ENCODE measurements around the gene AOPEP. TPM values are rescaled to one million over a fixed set of nuclear protein-coding genes. Genes with fewer than 3 reads are reported as not detected.

AOPEP gene
- total RNA-seq, 1 donor from 2014 or later = 22.1 TPM

GRCh38 chr9:95084254-95084934 lies 357.9 kb downstream of the AOPEP start:
- no peaks in the 10 kb centered on the region for H3K9me3 Mint-ChIP-seq (ENCODE audit: unreplicated experiment)
- H3K4me3 Mint-ChIP-seq (ENCODE audit: unreplicated experiment) = no peak overlapping the region
- peaks cover 28% of the 10 kb centered on the region for H3K36me3 Mint-ChIP-seq (ENCODE audit: low read depth, unreplicated experiment)
- peaks cover 4% of the 10 kb centered on the region for H3K27me3 Mint-ChIP-seq (ENCODE audit: unreplicated experiment)
- no peaks in the 10 kb centered on the region for H3K4me1 Mint-ChIP-seq (ENCODE audit: unreplicated experiment)
- no peak overlapping the region for H3K27ac Mint-ChIP-seq (ENCODE audit: unreplicated experiment)
- DNase-seq (ENCODE audit: low spot score) = no peak
- TF ChIP-seq CTCF (IDR thresholded peaks at IDR 0.05; ENCODE audit: unreplicated experiment) = no peak

- TF ChIP-seq CTCF (IDR thresholded peaks at IDR 0.05; ENCODE audit: unreplicated experiment) = no peak
- no peak for DNase-seq (ENCODE audit: low spot score)
- Mint-ChIP-seq H3K27ac (ENCODE audit: unreplicated experiment) (no peak overlapping the region), H3K4me1 (ENCODE audit: unreplicated experiment) (no peaks in the 10 kb centered on the region), H3K9me3 (ENCODE audit: unreplicated experiment) (no peaks in the 10 kb centered on the region), H3K27me3 (ENCODE audit: unreplicated experiment) (peaks cover 4% of the 10 kb centered on the region), H3K4me3 (ENCODE audit: unreplicated experiment) (no peak overlapping the region), H3K36me3 (ENCODE audit: low read depth, unreplicated experiment) (peaks cover 28% of the 10 kb centered on the region)
Measured at GRCh38 chr9:95085036-95085770, 358.7 kb downstream of the AOPEP start.

- H3K27me3 Mint-ChIP-seq (ENCODE audit: unreplicated experiment) = peaks cover 3% of the 10 kb centered on the region
- H3K4me1 Mint-ChIP-seq (ENCODE audit: unreplicated experiment) = no peaks in the 10 kb centered on the region
- H3K36me3 Mint-ChIP-seq (ENCODE audit: low read depth, unreplicated experiment) = peaks cover 28% of the 10 kb centered on the region
- no peaks in the 10 kb centered on the region for H3K9me3 Mint-ChIP-seq (ENCODE audit: unreplicated experiment)
- DNase-seq (ENCODE audit: low spot score) = no peak
- H3K27ac Mint-ChIP-seq (ENCODE audit: unreplicated experiment) = no peak overlapping the region
- no peak for TF ChIP-seq CTCF (IDR thresholded peaks at IDR 0.05; ENCODE audit: unreplicated experiment)
- H3K4me3 Mint-ChIP-seq (ENCODE audit: unreplicated experiment) = no peak overlapping the region
Measured at GRCh38 chr9:95085861-95086563, 359.5 kb downstream of the AOPEP start.

GRCh38 chr9:95086564-95086955 lies 360.1 kb downstream of the AOPEP start:
- no peaks in the 10 kb centered on the region for H3K4me1 Mint-ChIP-seq (ENCODE audit: unreplicated experiment)
- H3K27me3 Mint-ChIP-seq (ENCODE audit: unreplicated experiment) = peaks cover 3% of the 10 kb centered on the region
- no peak for DNase-seq (ENCODE audit: low spot score)
- H3K36me3 Mint-ChIP-seq (ENCODE audit: low read depth, unreplicated experiment) = peaks cover 24% of the 10 kb centered on the region
- no peak overlapping the region for H3K27ac Mint-ChIP-seq (ENCODE audit: unreplicated experiment)
- no peak for TF ChIP-seq CTCF (IDR thresholded peaks at IDR 0.05; ENCODE audit: unreplicated experiment)
- H3K9me3 Mint-ChIP-seq (ENCODE audit: unreplicated experiment) = no peaks in the 10 kb centered on the region
- H3K4me3 Mint-ChIP-seq (ENCODE audit: unreplicated experiment) = no peak overlapping the region
